ENCODE measurements around the gene OBSCN. TPM values are rescaled to one million over a fixed set of nuclear protein-coding genes. Genes with fewer than 3 reads are reported as not detected.

OBSCN gene
- total and polyA plus RNA-seq, 2 donors (not counting 3 experiments of a cell fraction or from before 2014, with no cell fraction given), result 1.5 to 2.9 TPM

DNA sequence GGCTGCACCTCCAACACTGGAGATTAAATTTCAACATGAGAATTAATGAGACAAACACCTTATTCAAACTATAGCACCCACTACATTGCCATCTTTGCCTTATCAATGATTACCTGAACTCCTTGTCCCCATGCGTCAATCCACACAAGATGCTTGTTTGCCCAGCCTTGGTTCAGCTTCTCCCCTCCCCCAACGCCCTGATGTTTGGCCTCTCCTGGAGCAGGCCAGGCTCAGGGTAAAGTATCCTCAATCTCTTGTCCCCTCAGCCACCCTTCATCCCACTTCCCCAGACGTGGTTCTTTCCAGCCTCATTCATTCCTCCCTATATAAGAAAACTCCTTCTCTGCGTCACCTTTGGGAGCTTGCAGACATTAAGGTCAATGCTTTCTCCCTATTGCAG, 220.6 kb downstream of the OBSCN start:
- Histone ChIP-seq H3K4me2 (ENCODE audit: insufficient read depth, low read length) (no peak overlapping the region), H3K27ac (ENCODE audit: insufficient read depth, low read depth, low read length) (no peak overlapping the region), H3K27me3 (ENCODE audit: control insufficient read depth in 2 of 2, insufficient read depth in 2 of 2, low read length in 2 of 2) (peaks cover 4 to 10% of the 10 kb centered on the region in 2 experiments), H3K9me1 (replicated peaks; ENCODE audit: control insufficient read depth, extremely low read depth, insufficient read depth, low read length) (no peaks in the 10 kb centered on the region), H3K36me3 (ENCODE audit: control insufficient read depth in 2 of 2, extremely low read depth in 1 of 2, insufficient read depth in 2 of 2, low read length in 2 of 2) (no peaks in the 10 kb centered on the region), H4K20me1 (replicated peaks; ENCODE audit: control insufficient read depth, extremely low read depth, insufficient read depth, low read length) (no peaks in the 10 kb centered on the region), H3K4me1 (ENCODE audit: control insufficient read depth, extremely low read depth, insufficient read depth, low read length) (no peaks in the 10 kb centered on the region), H3K4me3 (replicated peaks in 1 of 3; ENCODE audit: insufficient read depth in 1 of 3, low read depth in 1 of 3, low read length in 3 of 3) (no peak overlapping the region), H3K9ac (replicated peaks; ENCODE audit: extremely low read depth, insufficient read depth, low read length) (no peak overlapping the region), H2AFZ (ENCODE audit: low read depth, low read length) (no peak overlapping the region), H3K9me3 (replicated peaks; ENCODE audit: control insufficient read depth, insufficient read depth, low read length) (no peaks in the 10 kb centered on the region), H3K79me2 (ENCODE audit: control insufficient read depth, insufficient read depth, low read length) (no peaks in the 10 kb centered on the region)
- no TSS peak for BruUV-seq (replicated peaks)
- dilution Hi-C loops (cut with MboI; ENCODE audit: extremely low pct_ligation_motif_present, low sequenced_read_pairs), result no loop called here
- ChIA-PET CTCF (interaction anchor here (0.8 kb wide), 1 partner anchor 35 kb away, joined by 3 read pairs; no protein-coding TSS in a partner anchor), POLR2A (no interaction called here)
- FAIRE-seq (no peak), DNase-seq (ENCODE audit: low read depth, low spot score) (no peak)
- intact Hi-C loops (cut with micrococcal nuclease), result no loop called here
- TF ChIP-seq JUN (IDR thresholded peaks at IDR 0.05; ENCODE audit: borderline replicate concordance, insufficient read depth, insufficient read length, low read depth), result no peak
- TF ChIP-seq, protein P1, sequence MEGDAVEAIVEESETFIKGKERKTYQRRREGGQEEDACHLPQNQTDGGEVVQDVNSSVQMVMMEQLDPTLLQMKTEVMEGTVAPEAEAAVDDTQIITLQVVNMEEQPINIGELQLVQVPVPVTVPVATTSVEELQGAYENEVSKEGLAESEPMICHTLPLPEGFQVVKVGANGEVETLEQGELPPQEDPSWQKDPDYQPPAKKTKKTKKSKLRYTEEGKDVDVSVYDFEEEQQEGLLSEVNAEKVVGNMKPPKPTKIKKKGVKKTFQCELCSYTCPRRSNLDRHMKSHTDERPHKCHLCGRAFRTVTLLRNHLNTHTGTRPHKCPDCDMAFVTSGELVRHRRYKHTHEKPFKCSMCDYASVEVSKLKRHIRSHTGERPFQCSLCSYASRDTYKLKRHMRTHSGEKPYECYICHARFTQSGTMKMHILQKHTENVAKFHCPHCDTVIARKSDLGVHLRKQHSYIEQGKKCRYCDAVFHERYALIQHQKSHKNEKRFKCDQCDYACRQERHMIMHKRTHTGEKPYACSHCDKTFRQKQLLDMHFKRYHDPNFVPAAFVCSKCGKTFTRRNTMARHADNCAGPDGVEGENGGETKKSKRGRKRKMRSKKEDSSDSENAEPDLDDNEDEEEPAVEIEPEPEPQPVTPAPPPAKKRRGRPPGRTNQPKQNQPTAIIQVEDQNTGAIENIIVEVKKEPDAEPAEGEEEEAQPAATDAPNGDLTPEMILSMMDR (IDR thresholded peaks at IDR 0.05; ENCODE audit: extremely low read depth in 1 of 2, insufficient read depth in 1 of 2, low read depth in 1 of 2, low read length in 2 of 2), result no peak
- TF ChIP-seq EZH2 (IDR thresholded peaks at IDR 0.05; ENCODE audit: borderline replicate concordance, low read depth, low read length, severe bottlenecking), result no peak
- TF ChIP-seq MYC (IDR thresholded peaks at IDR 0.05; ENCODE audit: low read depth, low read length), result no peak
- no peak for TF ChIP-seq POLR2A (IDR thresholded peaks at IDR 0.05; ENCODE audit: low read depth, low read length)
- TF ChIP-seq GATA2 (IDR thresholded peaks at IDR 0.05; ENCODE audit: insufficient read depth, insufficient read length, low read depth, low read length), result no peak
- TF ChIP-seq FOS (IDR thresholded peaks at IDR 0.05; ENCODE audit: borderline replicate concordance, insufficient read depth, low read length), result no peak
- TF ChIP-seq, protein P2, sequence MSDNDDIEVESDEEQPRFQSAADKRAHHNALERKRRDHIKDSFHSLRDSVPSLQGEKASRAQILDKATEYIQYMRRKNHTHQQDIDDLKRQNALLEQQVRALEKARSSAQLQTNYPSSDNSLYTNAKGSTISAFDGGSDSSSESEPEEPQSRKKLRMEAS (IDR thresholded peaks at IDR 0.05; ENCODE audit: insufficient read depth, insufficient read length), result no peak
- no peak for TF ChIP-seq POLR2AphosphoS5 (IDR thresholded peaks at IDR 0.05; ENCODE audit: insufficient read depth, low read depth, low read length)

Small RNA genes within 50 kb of the gene (microRNA-seq; reads per million reads assigned to microRNA genes)
- gene MIR6742 (ENCODE audit: borderline number of aligned reads, borderline replicate concordance), result not detected

Other genes starting within 250 kb of the OBSCN start
- not detected in 2 replicates for gene WNT3A, start 201.0 kb upstream of the OBSCN start, total RNA-seq
- gene WNT3A, start 201.0 kb upstream of the OBSCN start, polyA plus RNA-seq, result not detected in 2 replicates
- gene ARF1, start 125.3 kb upstream of the OBSCN start, total RNA-seq, result 488 and 499 TPM in 2 replicates
- 844 and 1,054 TPM in 2 replicates for gene ARF1, start 125.3 kb upstream of the OBSCN start, polyA plus RNA-seq
- gene C1orf35, start 104.7 kb upstream of the OBSCN start, total RNA-seq, result 21.7 and 23.9 TPM in 2 replicates
- 19.9 and 21.1 TPM in 2 replicates for gene C1orf35, start 104.7 kb upstream of the OBSCN start, polyA plus RNA-seq
- gene MRPL55, start 98.7 kb upstream of the OBSCN start, total RNA-seq, result 57.0 and 58.7 TPM in 2 replicates
- gene MRPL55, start 98.7 kb upstream of the OBSCN start, polyA plus RNA-seq, result 155 and 287 TPM in 2 replicates
- 237 and 239 TPM in 2 replicates for gene GUK1, start 67.8 kb upstream of the OBSCN start, total RNA-seq
- 742 and 822 TPM in 2 replicates for gene GUK1, start 67.8 kb upstream of the OBSCN start, polyA plus RNA-seq
- 0.90 and 1.2 TPM in 2 replicates for gene GJC2, start 58.1 kb upstream of the OBSCN start, total RNA-seq
- gene GJC2, start 58.1 kb upstream of the OBSCN start, polyA plus RNA-seq, result 0.58 and 0.75 TPM in 2 replicates
- gene IBA57, start 42.2 kb upstream of the OBSCN start, total RNA-seq, result 7.7 and 9.9 TPM in 2 replicates
- gene IBA57, start 42.2 kb upstream of the OBSCN start, polyA plus RNA-seq, result 3.4 and 5.6 TPM in 2 replicates
- gene TRIM11, start 198.8 kb downstream of the OBSCN start, total RNA-seq, result 25.2 and 28.8 TPM in 2 replicates
- 11.5 and 11.7 TPM in 2 replicates for gene TRIM11, start 198.8 kb downstream of the OBSCN start, polyA plus RNA-seq
- not detected in 2 replicates for gene TRIM17, start 208.8 kb downstream of the OBSCN start, total RNA-seq
- gene TRIM17, start 208.8 kb downstream of the OBSCN start, polyA plus RNA-seq, result not detected in 2 replicates